H54 (cell line): ENCODE data around the gene SRP19.
A peak's percentile ranks its signal among the peaks of the same experiment; 100 is the strongest.
"Not testable (repeated sequence)": the region's sequence is repeated elsewhere in the genome, so short reads cannot be mapped to it uniquely, and the experiment has no call there.

Source experiments
- DNase-seq: peaks from one replicate; pipeline ENCODE4 v3.0.0; 2011; ENCODE audit warnings: low spot score, mixed read lengths; ENCODE audit not compliant: insufficient read length
- FAIRE-seq: peaks from 3 replicates; lab custom pipeline; 2011; peaks lifted over from hg19 to GRCh38; lab: Jason Lieb, UNC
- POLR2A ChIP-seq: IDR thresholded peaks from 2 replicates; pipeline ENCODE4 v1.6.1; 2011; ENCODE audit warnings: low read depth, mild to moderate bottlenecking, low read length

Gene SRP19

GRCh38 chr5:112860929-112861637, at the start of gene SRP19:
Gene SRP19, plus strand, starts transcription at chr5:112861287. Its CDS starts 90 bp downstream, at chr5:112861377.
- no peak; the same call in 1 of the 2 replicates for TF ChIP-seq POLR2A
- peak; percentile 85 for FAIRE-seq
- DNase-seq: peak; percentile 93

- TF ChIP-seq POLR2A: no peak
- no peak for FAIRE-seq
- DNase-seq: no peak
These were observed 48.5 kb upstream of the SRP19 start for GRCh38 chr5:112812549-112812948.

GRCh38 chr5:112820246-112820645, 40.8 kb upstream of the SRP19 start:
- FAIRE-seq: no peak

GRCh38 chr5:112822456-112822855, 38.6 kb upstream of the SRP19 start:
- no peak for TF ChIP-seq POLR2A
- FAIRE-seq: no peak
- DNase-seq: no peak

More at GRCh38 chr5:112820246-112820645, 40.8 kb upstream of the SRP19 start:
- no peak for TF ChIP-seq POLR2A
- no peak for DNase-seq

GRCh38 chr5:112823181-112823580, 37.9 kb upstream of the SRP19 start:
- no peak for FAIRE-seq
- DNase-seq: no peak
- no peak for TF ChIP-seq POLR2A

- no peak for DNase-seq
These were observed 37.4 kb upstream of the SRP19 start for GRCh38 chr5:112823656-112824055.

GRCh38 chr5:112824197-112824596, 36.9 kb upstream of the SRP19 start:
- no peak for FAIRE-seq
- DNase-seq: no peak
- no peak for TF ChIP-seq POLR2A

More at GRCh38 chr5:112823656-112824055, 37.4 kb upstream of the SRP19 start:
- TF ChIP-seq POLR2A: no peak
- no peak for FAIRE-seq

- TF ChIP-seq POLR2A: no peak
- no peak for FAIRE-seq
- no peak for DNase-seq
These were observed 30.7 kb upstream of the SRP19 start for GRCh38 chr5:112830378-112830777.

GRCh38 chr5:112833971-112834370, 27.1 kb upstream of the SRP19 start:
- FAIRE-seq (no peak), DNase-seq (no peak)
- no peak for TF ChIP-seq POLR2A

- no peak for TF ChIP-seq POLR2A
- DNase-seq (no peak), FAIRE-seq (no peak)
These were observed 16.6 kb upstream of the SRP19 start for GRCh38 chr5:112844489-112844888.

- no peak for TF ChIP-seq POLR2A
- no peak for DNase-seq
- no peak for FAIRE-seq
These were observed 14.5 kb upstream of the SRP19 start for GRCh38 chr5:112846556-112846955.

- FAIRE-seq (no peak), DNase-seq (no peak)
- TF ChIP-seq POLR2A: no peak
These were observed 13.8 kb upstream of the SRP19 start for GRCh38 chr5:112847306-112847705.

- peak; percentile 94 for FAIRE-seq
- peak; percentile 19 for DNase-seq
- TF ChIP-seq POLR2A: no peak
These were observed 12.8 kb upstream of the SRP19 start for GRCh38 chr5:112848116-112848811.

- no peak for FAIRE-seq
- TF ChIP-seq POLR2A: no peak
- DNase-seq: no peak
These were observed 11.2 kb upstream of the SRP19 start for GRCh38 chr5:112849912-112850311.

- FAIRE-seq (no peak), DNase-seq (no peak)
- no peak for TF ChIP-seq POLR2A
These were observed 6.4 kb upstream of the SRP19 start for GRCh38 chr5:112854651-112855050.

- DNase-seq (no peak), FAIRE-seq (no peak)
- TF ChIP-seq POLR2A: no peak
These were observed 3.2 kb upstream of the SRP19 start for GRCh38 chr5:112857866-112858265.

- DNase-seq, FAIRE-seq: not testable (repeated sequence)
These were observed 537 bp upstream of the SRP19 start for GRCh38 chr5:112860571-112860928.
